ENCODE data around the gene KRT10.

KRT10 gene

DNA sequence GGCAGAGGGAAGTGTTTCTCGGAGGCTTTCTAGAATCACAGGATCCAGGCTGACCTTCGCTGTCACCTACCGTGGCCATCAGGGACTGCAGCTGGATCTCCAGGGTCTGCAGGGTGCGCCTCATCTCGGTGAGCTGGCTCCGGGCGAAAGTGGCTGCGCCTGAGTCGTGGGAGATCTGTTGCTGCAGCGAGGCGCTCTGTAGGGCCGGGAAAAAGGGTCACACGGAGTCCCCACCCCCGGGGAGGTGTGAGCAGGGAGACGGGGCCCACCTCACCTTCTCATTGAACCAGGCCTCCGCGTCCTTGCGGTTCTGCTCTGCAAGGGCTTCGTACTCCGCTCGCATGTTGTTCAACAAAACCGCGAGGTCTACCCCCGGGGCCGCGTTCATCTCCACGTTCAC, 25.6 kb downstream of the KRT10 start:
- TF ChIP-seq, protein P1, sequence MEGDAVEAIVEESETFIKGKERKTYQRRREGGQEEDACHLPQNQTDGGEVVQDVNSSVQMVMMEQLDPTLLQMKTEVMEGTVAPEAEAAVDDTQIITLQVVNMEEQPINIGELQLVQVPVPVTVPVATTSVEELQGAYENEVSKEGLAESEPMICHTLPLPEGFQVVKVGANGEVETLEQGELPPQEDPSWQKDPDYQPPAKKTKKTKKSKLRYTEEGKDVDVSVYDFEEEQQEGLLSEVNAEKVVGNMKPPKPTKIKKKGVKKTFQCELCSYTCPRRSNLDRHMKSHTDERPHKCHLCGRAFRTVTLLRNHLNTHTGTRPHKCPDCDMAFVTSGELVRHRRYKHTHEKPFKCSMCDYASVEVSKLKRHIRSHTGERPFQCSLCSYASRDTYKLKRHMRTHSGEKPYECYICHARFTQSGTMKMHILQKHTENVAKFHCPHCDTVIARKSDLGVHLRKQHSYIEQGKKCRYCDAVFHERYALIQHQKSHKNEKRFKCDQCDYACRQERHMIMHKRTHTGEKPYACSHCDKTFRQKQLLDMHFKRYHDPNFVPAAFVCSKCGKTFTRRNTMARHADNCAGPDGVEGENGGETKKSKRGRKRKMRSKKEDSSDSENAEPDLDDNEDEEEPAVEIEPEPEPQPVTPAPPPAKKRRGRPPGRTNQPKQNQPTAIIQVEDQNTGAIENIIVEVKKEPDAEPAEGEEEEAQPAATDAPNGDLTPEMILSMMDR (IDR thresholded peaks at IDR 0.05), result no peak

DNA sequence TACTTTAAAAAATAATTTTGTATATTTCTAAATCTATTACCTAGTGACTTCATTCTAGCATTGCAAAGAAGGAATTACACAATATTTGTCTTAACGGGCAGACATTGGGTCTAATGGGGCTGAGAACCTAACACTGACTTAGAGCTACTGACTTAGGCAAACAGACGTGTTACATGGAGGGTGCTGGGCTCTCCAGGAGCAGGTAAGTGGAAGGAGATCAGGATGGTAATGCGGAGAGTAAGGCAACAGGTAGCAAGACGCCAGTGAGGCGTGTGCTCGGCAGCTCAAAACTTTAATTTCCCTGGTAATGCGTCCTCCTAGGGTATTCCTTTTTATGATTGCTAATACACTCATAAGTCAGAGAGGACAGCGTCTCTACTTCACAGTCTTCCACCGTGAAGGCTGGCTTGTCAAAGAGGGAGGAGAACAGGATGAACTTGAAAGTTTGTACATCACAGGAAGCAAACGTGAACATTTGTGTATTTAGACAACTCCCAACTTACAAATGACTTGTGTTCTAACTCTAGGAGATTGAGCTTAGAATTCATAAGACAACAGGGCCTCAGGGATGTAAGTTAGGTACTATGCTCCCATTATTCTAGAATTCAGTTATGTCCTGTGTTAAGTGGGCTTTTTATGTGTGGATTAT, 27.3 kb downstream of the KRT10 start:
- TF ChIP-seq, protein P1 (IDR thresholded peaks at IDR 0.05), result no peak

DNA sequence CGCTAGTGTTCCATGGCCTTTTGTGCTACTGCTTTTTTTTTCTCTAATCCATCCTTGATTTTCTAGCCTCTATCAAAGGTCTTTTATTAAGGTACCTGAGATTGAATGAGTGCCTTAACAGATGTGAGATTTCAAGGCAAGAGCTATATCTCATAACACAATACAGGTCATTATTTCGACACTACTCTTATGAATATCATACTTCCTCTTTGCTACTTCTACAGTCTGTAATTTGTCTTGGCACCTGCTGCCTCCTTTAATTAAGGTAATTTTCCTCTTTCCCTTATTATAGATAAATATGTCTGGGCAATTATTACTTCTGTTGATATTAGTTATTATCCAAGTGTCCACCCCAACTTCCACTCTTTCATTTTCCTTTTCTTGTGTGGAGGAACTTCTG, 27.9 kb downstream of the KRT10 start:
- TF ChIP-seq, protein P1 (IDR thresholded peaks at IDR 0.05), result no peak

DNA sequence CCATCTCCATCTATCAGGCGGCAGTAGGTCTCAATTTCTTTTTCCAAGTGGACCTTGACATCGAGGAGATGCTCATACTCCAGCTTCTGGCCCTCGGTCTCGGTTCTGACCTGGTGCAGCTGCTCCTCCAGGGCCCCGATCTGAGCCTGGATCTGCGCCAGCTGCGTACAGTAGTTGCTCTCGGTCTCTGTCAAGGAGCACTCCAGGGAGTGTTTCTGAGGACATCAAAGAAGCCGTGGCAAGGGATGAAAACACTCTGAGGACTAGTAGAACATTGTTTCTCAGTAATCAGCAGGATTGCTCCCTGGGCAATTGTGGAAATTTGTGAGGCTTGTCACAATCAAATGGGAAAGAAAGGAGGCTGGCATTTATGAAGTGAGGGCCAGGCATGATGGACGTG, 28.6 kb downstream of the KRT10 start:
- TF ChIP-seq, protein P1 (IDR thresholded peaks at IDR 0.05), result no peak

DNA sequence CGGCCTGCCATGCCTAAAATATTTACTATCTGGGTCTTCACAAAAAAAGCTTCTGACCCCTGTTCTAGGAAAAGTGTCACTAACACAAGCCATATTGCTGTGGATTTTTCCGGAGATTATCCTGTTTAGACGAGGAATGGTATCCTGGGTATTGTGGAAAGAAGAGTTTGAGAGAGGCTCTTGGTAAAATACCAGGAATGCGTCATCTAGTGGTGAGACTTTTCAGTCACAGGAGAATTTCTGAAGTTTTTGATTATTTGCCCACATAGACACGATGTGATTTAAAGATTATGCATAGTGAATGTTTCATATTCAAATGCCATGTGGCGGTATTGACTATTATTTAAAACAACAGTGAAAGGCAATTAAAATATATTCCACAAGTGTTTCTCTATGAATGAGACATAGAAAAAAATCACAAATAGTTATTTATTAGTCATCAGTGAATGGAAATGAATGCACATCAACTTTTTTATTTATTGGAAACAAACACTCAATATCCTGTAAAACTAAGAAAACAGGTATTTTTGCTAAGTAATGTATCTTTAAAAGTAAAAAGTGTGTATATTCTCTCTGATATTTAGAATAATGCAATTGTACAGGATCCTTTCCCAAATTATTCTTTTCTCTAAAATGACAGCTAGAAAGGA, 30.5 kb downstream of the KRT10 start:
- TF ChIP-seq, protein P1 (IDR thresholded peaks at IDR 0.05), result peak; percentile 80

DNA sequence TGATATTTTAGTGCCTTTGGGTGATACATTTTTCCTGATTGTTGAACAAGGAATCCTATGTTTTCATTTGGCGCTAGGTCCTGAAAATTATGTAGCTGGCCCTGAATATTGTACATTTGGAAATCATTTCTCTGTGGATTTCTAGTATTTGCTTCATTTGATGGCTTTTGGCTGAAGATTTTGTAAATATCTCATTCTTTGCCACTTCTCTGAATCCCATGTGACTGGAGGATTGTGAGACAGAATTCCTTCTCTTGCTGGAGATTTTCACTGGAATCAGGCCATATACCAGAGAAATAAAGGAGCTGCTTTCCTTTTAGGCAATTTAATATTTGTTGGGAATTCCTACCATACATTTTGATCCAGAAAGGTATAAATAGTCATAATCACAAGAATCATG, 31.3 kb downstream of the KRT10 start:
- TF ChIP-seq, protein P1 (IDR thresholded peaks at IDR 0.05), result no peak

DNA sequence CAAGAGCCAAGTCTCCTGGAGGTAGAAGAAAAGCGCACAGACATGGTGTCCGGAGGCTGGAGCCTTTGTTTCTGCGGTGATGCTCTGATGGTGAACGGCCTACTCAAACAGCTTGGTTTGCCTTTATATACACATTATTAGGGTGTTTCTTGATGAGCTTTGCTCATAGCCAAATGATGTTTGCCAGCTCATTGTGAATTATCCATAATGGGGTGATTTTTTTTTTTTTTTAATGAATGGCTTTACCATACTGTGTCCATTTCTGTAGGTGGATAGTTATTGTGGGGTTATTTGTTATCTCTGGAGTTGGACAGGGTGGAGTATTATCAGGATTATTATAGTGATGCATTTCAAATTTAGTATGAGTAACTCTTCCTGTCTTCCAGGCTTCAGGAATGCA, 40.0 kb downstream of the KRT10 start, which contains the start of gene KRT27:
Gene KRT27, minus strand, starts transcription at position 101 of the 400 bp plus-strand sequence. Its CDS starts 57 bp downstream, at position 44.
- TF ChIP-seq, protein P1 (IDR thresholded peaks at IDR 0.05), result no peak

Measured in LNCAP (cell line).